Testis (tissue), 2 donors: ENCODE measurements around the gene SDC3.

Experiments used
- CTCF ChIP-seq, 3 experiments: fragments of 450-650 bp in 2 of 3; fragments of 200-600 bp in 1 of 3; sonication (generic) in 1 of 3; IDR thresholded peaks; one replicate each; pipeline ENCODE4 v1.5.1; 2016 to 2019; ENCODE audit warnings: antibody characterized with exemption in 3 of 3, mild to moderate bottlenecking in 2 of 3, moderate library complexity in 1 of 3
- POLR2A ChIP-seq: fragments of 450-650 bp; IDR thresholded peaks from one replicate; pipeline ENCODE4 v1.6.1; 2017; ENCODE audit warnings: antibody characterized with exemption, mild to moderate bottlenecking, moderate library complexity

GRCh38 chr1:30842697-30843354, 65.7 kb downstream of the SDC3 start:
- TF ChIP-seq CTCF (IDR thresholded peaks at IDR 0.05) (no peak), POLR2A (no peak)
